NCI-H2196 treated with DMSO at 0.1 percent for 48 hours (cell line): ENCODE measurements around the gene AGER.
A peak's percentile ranks its signal among the peaks of the same experiment; 100 is the strongest.
"Not testable (repeated sequence)": the region's sequence is repeated elsewhere in the genome, so short reads cannot be mapped to it uniquely, and the experiment has no call there.

ENCODE experiments used
- DNase-seq: peaks from one replicate; lab custom pipeline; 2025; ENCODE audit not compliant: unreplicated experiment; lab: John Stamatoyannopoulos, UW

The AGER gene

DNA sequence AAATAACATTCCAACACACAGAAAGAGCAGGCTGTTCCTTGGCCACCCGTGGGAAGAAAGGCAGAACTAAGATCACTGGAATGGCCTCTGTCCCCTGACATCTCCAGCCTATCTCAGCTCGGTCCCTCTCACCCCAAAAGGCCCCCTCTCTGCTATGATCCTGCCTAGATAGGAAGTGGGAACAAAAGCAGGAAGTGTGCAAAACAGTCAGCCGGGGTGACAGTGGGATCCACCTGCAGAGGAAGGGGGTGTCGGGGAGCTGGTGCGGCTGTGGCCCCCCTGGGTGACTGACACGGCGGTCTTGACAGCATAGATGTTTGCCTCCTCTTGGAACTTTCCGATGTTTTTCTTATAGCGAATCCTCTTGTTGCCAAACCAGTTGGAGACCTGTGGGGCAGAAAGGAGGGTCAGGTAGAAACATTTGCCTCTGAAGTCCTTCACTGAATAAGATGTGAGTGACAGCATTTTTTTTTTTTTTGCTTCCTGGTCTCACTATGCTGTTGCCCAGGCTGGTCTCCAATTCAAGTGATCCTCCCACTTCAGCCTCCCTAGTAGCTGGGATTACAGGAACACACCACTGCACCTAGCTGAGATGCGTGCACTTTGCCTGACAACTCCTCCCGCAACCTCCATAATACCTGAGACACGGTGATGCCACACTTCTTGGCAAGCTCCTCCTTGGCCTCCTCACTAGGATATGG, 3.1 kb upstream of the AGER start:
- DNase-seq = no peak

DNA sequence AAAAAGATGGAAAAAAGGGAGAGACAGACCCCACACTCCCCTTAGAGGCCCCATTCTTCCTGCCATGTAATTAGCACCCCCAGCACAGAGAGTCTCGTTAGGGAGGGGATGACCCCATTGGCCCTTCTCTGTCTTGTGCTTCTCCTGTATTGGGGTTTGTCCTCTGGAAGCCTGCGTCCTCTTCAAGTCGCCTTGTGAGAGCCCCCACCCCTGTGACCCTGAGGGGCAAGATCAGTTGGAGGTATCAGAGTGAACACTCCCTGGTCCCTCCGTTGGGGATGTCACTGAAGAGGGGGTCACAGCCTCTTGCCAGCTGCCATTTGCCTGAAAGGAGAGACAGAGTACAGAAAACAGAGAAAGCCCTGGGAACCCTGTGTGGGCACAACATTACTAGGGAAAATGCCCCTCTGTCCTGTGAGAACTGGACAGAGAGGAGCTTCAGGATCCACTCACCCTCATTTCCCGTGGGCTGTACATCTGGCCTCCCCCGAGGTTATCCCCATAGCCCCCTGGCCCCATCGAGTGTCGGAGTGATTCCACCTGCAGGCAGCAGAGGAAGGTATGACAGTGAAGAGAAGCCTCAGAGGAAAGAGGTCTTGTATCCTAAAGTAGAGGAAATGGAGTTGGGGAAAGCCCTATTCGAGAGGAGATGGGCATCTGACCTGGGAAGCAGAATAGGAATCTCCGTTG, 2.2 kb upstream of the AGER start:
- not testable (repeated sequence) for DNase-seq

DNA sequence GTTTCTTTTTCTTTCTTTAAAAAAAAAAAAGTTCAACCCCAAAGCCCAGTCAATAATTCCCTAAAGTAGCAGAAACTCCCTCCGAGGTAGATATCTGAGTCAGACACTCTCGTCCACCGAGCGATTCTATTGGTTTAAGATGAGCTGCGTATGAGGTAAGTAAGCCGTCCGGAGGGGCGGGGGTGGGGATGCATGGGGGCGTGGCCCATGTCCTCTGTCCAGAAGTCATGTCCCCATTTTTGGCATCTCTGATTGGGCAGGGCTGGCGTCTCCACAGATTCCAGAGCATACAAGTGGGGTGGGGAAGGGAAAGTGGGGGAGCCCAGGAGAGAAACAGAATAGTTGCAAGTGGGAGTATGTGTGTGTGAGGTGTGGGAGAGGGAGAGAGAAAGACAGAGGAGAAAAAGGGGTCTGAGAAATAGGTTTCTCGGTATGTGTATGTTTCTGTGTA, 1.7 kb upstream of the AGER start:
- not testable (repeated sequence) for DNase-seq

DNA sequence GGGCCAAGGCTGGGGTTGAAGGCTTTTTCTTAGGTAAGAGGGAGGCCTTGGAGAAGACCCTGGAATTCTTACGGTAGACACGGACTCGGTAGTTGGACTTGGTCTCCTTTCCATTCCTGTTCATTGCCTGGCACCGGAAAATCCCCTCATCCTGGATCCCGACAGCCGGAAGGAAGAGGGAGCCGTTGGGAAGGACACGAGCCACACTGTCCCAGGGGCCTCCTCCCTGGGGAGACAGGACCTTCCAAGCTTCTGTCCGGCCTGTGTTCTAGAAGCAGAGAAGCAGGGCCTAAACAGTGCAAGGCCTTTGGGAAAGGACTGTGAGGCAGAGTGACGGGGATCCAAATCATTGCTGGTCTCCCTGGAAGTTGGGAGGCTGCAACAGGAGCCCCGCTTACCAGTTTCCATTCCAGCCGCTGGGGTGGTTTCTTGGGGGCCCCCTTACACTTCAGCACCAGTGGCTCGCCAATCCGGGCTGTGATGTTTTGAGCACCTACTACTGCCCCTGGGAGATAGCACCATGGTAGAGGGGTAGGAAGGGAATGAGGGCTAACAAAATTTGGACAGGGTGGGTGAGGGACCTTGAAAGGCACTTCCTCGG, 470 bp downstream of the AGER start:
- DNase-seq = no peak

DNA sequence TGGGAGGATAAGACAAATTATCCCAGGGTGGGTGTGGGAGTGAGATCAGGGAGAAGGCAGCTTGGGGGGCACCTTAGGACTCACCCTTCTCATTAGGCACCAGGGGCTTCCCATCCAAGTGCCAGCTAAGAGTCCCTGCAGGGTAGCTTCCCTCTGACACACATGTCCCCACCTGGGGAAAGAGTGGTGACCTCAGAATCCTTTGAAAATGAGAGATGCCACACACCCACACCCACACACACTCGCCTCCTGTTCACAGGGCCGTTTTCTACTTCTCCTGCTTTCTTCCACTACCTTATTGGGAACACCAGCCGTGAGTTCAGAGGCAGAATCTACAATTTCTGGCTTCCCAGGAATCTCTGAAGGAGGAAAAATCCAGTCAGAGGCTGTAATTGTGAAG, 1.0 kb downstream of the AGER start:
- no peak for DNase-seq

DNA sequence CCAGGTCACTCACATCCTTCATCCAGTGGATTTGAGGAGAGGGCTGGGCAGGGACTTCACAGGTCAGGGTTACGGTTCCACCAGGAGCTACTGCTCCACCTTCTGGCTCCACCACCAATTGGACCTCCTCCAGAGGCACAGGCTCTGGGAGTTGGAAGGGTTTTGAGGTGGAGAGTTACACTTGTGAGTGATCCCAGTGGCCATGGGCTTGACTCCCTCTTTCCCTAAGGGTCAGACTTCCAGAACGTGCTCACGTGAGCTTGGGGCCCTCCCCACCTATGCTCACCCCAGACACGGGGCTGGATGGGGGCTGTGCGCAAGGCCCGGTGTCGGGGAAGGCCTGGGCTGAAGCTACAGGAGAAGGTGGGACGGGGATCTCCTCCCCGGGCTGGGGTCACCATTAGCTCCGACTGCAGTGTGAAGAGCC, 1.5 kb downstream of the AGER start:
- DNase-seq = no peak

DNA sequence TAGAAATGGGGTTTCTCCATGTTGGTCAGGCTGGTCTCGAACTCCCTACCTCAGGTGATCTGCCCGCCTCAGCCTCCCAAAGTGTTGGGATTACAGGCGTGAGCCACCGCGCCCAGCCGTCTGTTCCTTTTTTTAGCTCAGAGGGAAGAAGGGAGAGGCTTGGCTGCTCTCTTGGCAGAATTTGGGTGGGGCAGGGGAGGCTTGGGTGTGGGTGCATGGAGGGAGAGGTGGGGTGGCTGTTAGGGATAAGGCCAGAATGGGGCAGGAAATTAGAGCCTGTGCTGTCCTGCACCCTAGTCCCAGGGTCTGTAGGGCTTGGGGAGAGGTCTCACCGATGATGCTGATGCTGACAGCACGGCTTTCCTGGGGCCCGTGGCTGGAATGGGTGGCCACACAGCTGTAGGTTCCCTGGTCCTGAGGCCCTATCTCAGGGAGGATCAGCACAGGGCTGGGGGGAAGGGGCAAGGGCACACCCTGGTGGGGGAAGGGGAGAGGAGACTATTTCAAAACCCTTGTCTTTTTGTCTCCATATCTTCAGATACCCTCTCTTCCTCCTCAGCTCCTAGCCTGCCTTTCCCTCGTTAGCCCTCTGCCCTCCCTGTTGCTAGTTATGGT, 2.0 kb downstream of the AGER start:
- DNase-seq = no peak

DNA sequence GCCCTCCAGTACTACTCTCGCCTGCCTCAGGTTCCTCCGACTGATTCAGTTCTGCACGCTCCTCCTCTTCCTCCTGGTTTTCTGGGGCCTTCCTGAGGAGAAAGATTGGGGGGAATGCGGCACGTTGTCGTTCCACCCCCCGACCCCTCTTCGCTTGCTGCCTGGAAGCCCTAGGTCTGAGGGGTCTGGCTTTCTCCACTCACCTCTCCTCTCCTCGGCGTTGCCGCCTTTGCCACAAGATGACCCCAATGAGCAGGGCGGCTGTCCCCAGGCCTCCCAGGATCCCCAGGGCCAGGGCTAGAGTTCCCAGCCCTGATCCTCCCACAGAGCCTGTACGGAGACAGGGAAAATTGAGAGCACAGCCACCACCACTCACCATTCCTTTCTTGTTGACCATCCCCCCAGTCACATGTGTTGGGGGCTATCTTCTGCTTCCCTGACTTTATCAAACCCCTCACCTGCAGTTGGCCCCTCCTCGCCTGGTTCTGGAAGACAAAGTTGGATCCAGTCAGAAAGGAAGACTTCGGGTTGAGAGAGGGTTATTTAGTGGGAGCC, 2.8 kb downstream of the AGER start:
- no peak for DNase-seq

DNA sequence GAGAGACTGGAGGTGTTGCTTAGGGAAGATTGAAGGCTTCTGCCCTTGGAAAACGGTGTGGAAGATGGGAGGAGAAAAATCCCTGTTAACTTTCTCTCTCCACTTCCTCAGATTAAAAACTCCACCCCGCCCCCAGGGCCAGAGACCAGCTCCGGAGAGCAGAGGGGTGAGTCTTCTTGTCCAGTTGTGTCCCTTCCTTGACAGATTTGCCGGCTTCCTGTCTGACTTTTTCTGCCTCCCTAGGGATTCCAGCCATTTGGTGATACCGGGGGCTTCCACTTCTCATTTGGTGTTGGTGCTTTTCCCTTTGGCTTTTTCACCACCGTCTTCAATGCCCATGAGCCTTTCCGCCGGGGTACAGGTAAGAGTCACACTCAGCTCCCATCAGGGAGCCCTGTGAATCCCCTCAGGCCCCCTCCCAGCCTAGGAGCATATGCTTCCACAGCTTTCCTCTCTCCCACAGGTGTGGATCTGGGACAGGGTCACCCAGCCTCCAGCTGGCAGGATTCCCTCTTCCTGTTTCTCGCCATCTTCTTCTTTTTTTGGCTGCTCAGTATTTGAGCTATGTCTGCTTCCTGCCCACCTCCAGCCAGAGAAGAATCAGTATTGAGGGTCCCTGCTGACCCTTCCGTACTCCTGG, 4.2 kb downstream of the AGER start:
- no peak for DNase-seq

DNA sequence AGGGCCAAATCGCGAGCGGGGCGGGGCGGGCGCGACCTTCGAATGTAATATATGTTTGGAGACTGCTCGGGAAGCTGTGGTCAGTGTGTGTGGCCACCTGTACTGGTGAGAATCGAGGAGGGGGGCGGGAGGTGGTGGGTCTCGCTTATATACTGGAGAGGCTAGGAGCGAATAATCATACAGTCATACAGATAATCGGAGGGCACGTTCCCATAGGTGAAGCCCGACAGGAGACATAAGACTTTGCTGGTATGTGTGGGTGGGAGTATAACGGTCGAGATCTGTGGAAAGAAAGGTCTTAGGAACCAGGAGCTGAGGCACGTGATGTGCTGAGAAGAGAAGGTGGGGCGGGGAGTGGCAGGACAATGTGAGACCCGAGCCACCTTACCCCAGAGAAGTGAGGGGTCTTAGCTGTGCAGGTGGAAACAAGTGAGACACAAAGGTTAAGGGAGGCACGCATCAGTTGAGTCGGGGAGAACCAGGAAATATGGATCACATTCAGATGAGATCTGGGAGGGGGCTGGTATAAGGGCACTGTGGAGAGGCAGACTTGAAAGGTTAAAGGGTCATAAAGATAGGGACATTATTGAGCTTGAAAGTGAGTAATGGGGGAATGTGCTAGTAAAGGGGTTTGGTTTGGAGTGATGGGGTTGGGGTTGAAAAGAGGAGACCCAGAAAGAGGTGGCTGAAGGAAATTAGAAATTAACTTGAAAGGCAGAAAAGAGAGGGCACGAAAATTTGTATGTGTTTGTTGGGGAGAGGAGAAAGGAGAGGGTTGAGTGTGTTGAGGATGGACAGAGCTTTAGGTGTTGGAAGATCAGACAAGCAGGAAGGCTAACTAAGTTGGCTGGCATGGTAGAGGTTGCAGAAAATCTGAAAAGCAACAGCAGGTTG, 5.3 kb downstream of the AGER start:
- DNase-seq = no peak

DNA sequence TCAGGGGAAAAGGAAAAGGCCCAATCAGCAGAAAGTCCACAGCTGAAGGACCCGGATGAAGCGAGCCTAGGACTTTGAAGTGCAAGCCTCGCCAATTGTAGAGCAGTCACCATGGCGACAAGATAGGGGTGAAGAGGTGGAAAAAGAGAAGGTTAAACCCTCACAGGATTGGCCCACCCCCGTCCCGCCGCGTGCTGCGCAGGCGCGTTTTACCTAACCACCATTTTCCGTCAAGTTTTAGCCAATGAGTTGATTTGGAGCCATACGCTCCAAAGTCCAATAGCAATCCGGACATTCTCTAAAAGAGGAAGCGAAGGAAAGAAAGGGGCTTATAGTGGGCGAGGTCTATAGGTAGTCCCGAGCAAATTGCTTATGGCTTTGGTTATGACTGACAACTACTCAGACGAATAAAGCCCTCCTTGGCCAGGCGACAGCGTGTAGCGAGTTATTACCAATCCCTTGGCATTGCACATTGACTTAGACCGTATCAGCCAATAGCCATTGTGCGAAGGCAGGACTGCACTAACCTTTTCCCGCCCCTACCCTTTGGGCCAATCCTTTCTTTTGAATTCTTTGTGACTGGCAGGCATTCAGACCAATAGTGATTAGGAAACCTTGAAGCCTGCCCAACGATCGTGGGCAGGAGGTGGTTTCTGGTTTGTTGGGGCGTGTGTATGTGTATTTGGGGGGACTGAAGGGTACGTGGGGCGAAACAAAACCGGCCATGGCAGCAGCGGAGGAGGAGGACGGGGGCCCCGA, 6.1 kb downstream of the AGER start, which contains the start of gene RNF5:
TSS of gene RNF5 (plus strand) at position 618 of the 759 bp plus-strand sequence. CDS start at position 725, 107 bp downstream.
- DNase-seq = peak; percentile 99

DNA sequence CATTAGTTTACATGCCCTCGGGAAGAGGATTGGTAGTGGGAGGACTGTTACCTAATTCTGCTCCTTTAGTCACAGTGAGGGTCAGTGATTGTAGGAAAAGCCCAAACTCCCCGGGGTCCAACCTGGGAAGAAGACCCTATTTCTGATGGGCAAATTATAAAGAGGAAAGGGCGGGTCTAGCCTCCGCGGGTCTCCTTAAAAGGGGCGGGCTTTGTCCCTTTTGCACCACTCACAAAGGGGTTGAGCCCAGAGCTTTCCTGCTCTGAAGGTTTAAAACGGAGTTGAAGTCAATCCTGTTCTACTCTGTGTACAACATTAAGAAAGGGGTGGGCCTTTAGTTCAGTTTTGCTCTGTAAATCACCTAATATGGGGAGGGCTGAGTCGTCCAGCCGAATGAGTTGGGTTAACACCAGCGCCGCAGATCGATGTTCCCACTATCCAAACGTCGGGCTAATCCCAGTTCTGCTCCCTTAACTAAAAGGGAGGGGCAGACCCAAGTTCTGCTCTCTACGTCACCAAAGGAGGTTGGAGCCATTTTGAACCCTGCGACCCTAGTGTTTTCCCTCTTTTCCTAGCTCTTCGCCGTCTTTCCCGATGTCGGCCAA, 6.8 kb downstream of the AGER start:
- DNase-seq = peak; percentile 74

DNA sequence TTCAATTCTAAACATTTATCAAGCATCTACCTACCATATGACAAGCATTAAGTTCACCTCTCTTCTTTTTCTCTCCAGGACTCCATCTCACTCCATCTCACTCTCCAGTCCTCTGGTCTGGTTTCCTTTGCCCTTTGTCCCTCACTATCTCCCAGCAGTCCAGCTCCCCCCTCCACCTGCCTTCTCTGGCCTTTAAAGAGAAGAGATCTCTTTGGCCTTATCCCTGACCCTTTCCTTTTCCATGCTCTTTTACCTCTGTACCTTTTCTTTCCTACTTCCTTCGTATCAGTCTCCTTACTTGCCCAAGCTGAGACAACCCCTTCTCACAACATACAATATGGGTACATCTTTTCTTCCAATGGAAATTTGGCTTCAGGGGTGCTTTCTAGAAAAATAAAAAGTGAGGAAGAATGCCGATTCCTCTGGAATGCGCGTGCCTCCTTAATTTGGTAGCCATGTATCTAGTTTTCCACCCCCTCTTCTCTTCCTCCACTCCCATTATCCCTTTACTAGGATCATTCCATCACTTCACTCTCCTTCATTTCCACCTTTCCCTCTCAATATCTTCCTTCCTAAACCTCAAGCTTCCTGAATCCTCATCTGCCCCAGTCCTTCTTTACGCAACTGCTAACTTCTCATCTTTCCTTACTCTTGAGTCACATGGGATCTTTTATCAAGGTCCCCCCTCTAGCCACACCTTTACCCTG, 7.4 kb downstream of the AGER start:
- peak; percentile 63 for DNase-seq

DNA sequence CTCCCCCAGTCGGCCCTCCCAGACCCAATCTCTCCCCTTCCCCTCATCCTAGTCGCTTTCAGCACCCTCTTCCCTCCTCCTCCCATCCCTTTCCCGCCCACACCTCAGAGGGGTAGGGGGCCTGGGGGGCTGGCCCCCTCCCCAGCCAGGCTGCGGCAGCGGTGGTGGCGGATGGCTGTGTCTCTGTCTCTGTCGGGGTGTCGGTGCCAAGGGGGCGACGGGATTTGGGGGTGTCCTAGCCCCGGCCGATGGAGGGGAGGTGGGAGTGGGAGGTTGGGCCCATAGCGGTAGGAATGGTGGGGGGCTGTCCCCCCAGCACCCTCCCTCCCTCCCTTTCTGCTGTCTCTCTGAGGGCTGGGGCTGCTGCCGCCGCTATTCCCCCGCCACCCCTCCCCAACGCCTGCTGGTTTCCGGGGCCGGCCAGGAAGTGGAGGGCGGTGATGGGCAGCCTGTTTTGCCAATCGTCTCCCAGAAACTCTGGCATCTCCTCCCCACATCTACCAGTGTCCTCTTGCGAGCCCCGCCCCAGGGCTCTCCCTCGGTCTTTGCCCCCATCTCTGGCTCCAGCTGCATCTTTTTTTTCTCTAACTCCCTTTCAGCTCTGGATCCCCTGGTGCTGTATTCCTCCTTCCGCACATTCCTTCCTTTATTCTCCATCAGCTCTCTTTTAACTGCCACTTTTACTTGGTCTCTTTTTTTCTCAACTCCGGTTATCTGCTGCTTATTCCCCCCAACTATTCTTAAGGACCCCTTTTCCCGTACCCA, 8.2 kb downstream of the AGER start, which contains the start of gene AGPAT1:
TSS of gene AGPAT1 (minus strand) at position 374 of the 765 bp plus-strand sequence. CDS start 4,588 bp downstream, outside the sequence.
- peak; percentile 86 for DNase-seq

DNA sequence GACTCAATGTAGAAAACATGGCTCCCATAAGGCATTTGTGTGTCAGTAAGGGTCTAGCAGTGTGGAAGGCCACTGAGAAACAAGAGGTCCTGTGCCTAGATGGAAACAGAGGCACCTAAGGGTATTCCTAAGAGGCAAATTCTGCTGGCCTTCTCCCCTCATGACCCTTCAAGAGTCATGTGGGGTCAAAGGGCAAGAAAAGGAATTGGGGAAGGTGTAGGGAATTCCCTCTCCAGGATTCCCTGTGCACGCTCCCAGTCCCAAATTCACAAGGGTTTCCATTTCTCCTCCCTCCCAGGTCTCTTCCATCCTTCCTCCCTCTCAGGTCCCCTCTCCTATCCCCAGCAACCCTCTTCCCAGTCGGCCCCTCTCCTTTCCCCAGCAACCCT, 8.7 kb downstream of the AGER start:
- DNase-seq = no peak

DNA sequence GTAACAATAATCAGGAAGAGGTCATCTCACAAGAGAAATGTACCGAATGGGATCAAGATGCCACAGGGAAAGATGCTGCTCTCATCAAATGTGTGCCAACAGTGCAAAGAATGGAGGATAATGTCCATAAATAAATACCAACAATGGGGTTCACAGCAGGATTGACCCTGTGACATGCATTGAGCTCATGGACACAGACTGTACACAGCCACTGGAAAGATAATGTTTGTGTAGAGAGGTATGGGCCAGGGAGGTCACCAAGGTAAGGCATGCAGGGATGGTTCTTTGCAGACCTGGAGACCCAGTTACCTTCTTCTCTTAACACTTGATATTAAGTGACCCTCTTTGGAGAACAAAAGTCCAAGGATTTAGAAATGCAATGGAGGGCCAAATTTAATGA, 9.6 kb downstream of the AGER start:
- no peak for DNase-seq

DNA sequence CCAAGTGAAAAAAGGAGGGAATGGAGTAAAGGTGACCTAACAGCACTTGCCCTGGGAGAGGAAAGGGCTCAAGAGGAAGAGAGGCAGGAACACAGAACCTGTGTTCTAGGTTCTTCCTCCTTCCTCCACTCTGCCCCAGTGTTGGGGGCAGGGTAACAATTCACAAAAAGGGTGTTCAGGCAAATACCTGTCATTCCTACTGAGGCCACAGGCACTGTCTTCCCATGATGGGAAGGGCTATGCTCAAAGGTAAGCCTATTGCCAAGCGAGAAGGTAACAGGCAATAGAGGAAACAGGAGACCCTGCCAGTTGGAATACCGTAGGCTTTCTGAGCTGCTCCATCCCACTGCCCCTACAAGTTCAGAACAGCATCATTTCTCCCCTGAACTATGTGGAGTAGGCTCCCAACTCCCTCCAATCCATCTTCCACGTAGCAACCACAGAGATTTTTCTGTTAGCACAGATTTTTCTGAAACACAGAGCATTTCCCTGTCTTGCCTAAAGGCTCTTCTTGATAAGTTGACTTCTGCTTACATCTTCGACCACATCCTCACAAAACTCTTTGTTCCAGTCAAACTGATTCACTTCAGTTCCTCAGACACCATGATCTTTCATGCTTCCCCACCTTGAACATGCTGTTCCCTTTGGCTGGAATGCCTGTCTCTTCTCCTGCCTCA, 10.9 kb downstream of the AGER start:
- DNase-seq = no peak
